ENCODE measurements around the gene MKX.

The MKX gene

GRCh38 chr10:27745732-27746396 lies at the start of gene MKX:
MKX (minus strand) TSS chr10:27745819; CDS start chr10:27743415, 2,404 bp downstream.
- Histone ChIP-seq H3K27ac (ENCODE audit: low read depth, low read length) (no peak within 1 kb of the TSS), H3K4me3 (ENCODE audit: low read depth, low read length) (peak within 1 kb of the TSS; percentile 81), H3K9me3 (ENCODE audit: control insufficient read depth, insufficient read depth, low read depth, low read length) (no peaks in the 10 kb centered on the region), H3K9ac (ENCODE audit: low read length) (peak within 1 kb of the TSS; percentile 7), H3K4me1 (ENCODE audit: control insufficient read depth, insufficient read depth, low read length) (peaks cover 20% of the 10 kb centered on the region), H3K36me3 (ENCODE audit: control insufficient read depth, insufficient read depth, low read length) (no peaks in the 10 kb centered on the region), H3K27me3 (ENCODE audit: control insufficient read depth, insufficient read depth, low read length) (peaks cover 100% of the 10 kb centered on the region)

- H3K27ac ChIP-seq (ENCODE audit: low read depth, low read length): no peak overlapping the region
- H3K9me3 ChIP-seq (ENCODE audit: control insufficient read depth, insufficient read depth, low read depth, low read length): no peaks in the 10 kb centered on the region
- no peaks in the 10 kb centered on the region for H3K27me3 ChIP-seq (ENCODE audit: control insufficient read depth, insufficient read depth, low read length)
- no peak overlapping the region for H3K9ac ChIP-seq (ENCODE audit: low read length)
- no peaks in the 10 kb centered on the region for H3K4me1 ChIP-seq (ENCODE audit: control insufficient read depth, insufficient read depth, low read length)
- H3K36me3 ChIP-seq (ENCODE audit: control insufficient read depth, insufficient read depth, low read length): no peaks in the 10 kb centered on the region
- no peak overlapping the region for H3K4me3 ChIP-seq (ENCODE audit: low read depth, low read length)
These were observed 48.5 kb upstream of the MKX start for GRCh38 chr10:27794157-27794556.

GRCh38 chr10:27792216-27792615 lies 46.6 kb upstream of the MKX start:
- H3K9me3 ChIP-seq (ENCODE audit: control insufficient read depth, insufficient read depth, low read depth, low read length): no peaks in the 10 kb centered on the region
- no peaks in the 10 kb centered on the region for H3K36me3 ChIP-seq (ENCODE audit: control insufficient read depth, insufficient read depth, low read length)
- H3K27ac ChIP-seq (ENCODE audit: low read depth, low read length): no peak overlapping the region
- no peak overlapping the region for H3K4me3 ChIP-seq (ENCODE audit: low read depth, low read length)
- no peaks in the 10 kb centered on the region for H3K4me1 ChIP-seq (ENCODE audit: control insufficient read depth, insufficient read depth, low read length)
- no peak overlapping the region for H3K9ac ChIP-seq (ENCODE audit: low read length)
- no peaks in the 10 kb centered on the region for H3K27me3 ChIP-seq (ENCODE audit: control insufficient read depth, insufficient read depth, low read length)

- no peaks in the 10 kb centered on the region for H3K36me3 ChIP-seq (ENCODE audit: control insufficient read depth, insufficient read depth, low read length)
- no peak overlapping the region for H3K27ac ChIP-seq (ENCODE audit: low read depth, low read length)
- 0 out of 2 replicates have a peak, but pooled peaks cover 3% of the 10 kb centered on the region for H3K9me3 ChIP-seq (ENCODE audit: control insufficient read depth, insufficient read depth, low read depth, low read length)
- no peak overlapping the region for H3K9ac ChIP-seq (ENCODE audit: low read length)
- no peaks in the 10 kb centered on the region for H3K4me1 ChIP-seq (ENCODE audit: control insufficient read depth, insufficient read depth, low read length)
- H3K27me3 ChIP-seq (ENCODE audit: control insufficient read depth, insufficient read depth, low read length): no peaks in the 10 kb centered on the region
- H3K4me3 ChIP-seq (ENCODE audit: low read depth, low read length): no peak overlapping the region
These were observed 38.7 kb upstream of the MKX start for GRCh38 chr10:27784272-27784671.

GRCh38 chr10:27783660-27784059 lies 38.0 kb upstream of the MKX start:
- no peak overlapping the region for H3K4me3 ChIP-seq (ENCODE audit: low read depth, low read length)
- no peak overlapping the region for H3K27ac ChIP-seq (ENCODE audit: low read depth, low read length)
- H3K9ac ChIP-seq (ENCODE audit: low read length): no peak overlapping the region
- 0 out of 2 replicates have a peak, but pooled peaks cover 3% of the 10 kb centered on the region for H3K9me3 ChIP-seq (ENCODE audit: control insufficient read depth, insufficient read depth, low read depth, low read length)
- no peaks in the 10 kb centered on the region for H3K4me1 ChIP-seq (ENCODE audit: control insufficient read depth, insufficient read depth, low read length)
- no peaks in the 10 kb centered on the region for H3K27me3 ChIP-seq (ENCODE audit: control insufficient read depth, insufficient read depth, low read length)
- H3K36me3 ChIP-seq (ENCODE audit: control insufficient read depth, insufficient read depth, low read length): no peaks in the 10 kb centered on the region

- H3K4me3 ChIP-seq (ENCODE audit: low read depth, low read length): no peak overlapping the region
- H3K9me3 ChIP-seq (ENCODE audit: control insufficient read depth, insufficient read depth, low read depth, low read length): 0 out of 2 replicates have a peak, but pooled peaks cover 3% of the 10 kb centered on the region
- no peak overlapping the region for H3K27ac ChIP-seq (ENCODE audit: low read depth, low read length)
- H3K9ac ChIP-seq (ENCODE audit: low read length): no peak overlapping the region
- peaks cover 6% of the 10 kb centered on the region for H3K4me1 ChIP-seq (ENCODE audit: control insufficient read depth, insufficient read depth, low read length)
- no peaks in the 10 kb centered on the region for H3K36me3 ChIP-seq (ENCODE audit: control insufficient read depth, insufficient read depth, low read length)
- no peaks in the 10 kb centered on the region for H3K27me3 ChIP-seq (ENCODE audit: control insufficient read depth, insufficient read depth, low read length)
These were observed 33.9 kb upstream of the MKX start for GRCh38 chr10:27779462-27780015.

GRCh38 chr10:27774831-27775230 lies 29.2 kb upstream of the MKX start:
- no peaks in the 10 kb centered on the region for H3K27me3 ChIP-seq (ENCODE audit: control insufficient read depth, insufficient read depth, low read length)
- peaks cover 10% of the 10 kb centered on the region for H3K4me1 ChIP-seq (ENCODE audit: control insufficient read depth, insufficient read depth, low read length)
- no peak overlapping the region for H3K4me3 ChIP-seq (ENCODE audit: low read depth, low read length)
- H3K36me3 ChIP-seq (ENCODE audit: control insufficient read depth, insufficient read depth, low read length): no peaks in the 10 kb centered on the region
- H3K9me3 ChIP-seq (ENCODE audit: control insufficient read depth, insufficient read depth, low read depth, low read length): no peaks in the 10 kb centered on the region
- H3K9ac ChIP-seq (ENCODE audit: low read length): no peak overlapping the region
- H3K27ac ChIP-seq (ENCODE audit: low read depth, low read length): no peak overlapping the region

- H3K4me1 ChIP-seq (ENCODE audit: control insufficient read depth, insufficient read depth, low read length): peaks cover 10% of the 10 kb centered on the region
- H3K4me3 ChIP-seq (ENCODE audit: low read depth, low read length): no peak overlapping the region
- H3K9ac ChIP-seq (ENCODE audit: low read length): no peak overlapping the region
These were observed 25.6 kb upstream of the MKX start for GRCh38 chr10:27771231-27771630.

GRCh38 chr10:27770181-27770580 lies 24.6 kb upstream of the MKX start:
- H3K36me3 ChIP-seq (ENCODE audit: control insufficient read depth, insufficient read depth, low read length): no peaks in the 10 kb centered on the region

More at GRCh38 chr10:27771231-27771630, 25.6 kb upstream of the MKX start:
- Histone ChIP-seq H3K27ac (ENCODE audit: low read depth, low read length) (no peak overlapping the region), H3K9me3 (ENCODE audit: control insufficient read depth, insufficient read depth, low read depth, low read length) (no peaks in the 10 kb centered on the region), H3K36me3 (ENCODE audit: control insufficient read depth, insufficient read depth, low read length) (no peaks in the 10 kb centered on the region), H3K27me3 (ENCODE audit: control insufficient read depth, insufficient read depth, low read length) (no peaks in the 10 kb centered on the region)

GRCh38 chr10:27760867-27761266 lies 15.2 kb upstream of the MKX start:
- Histone ChIP-seq H3K9ac (ENCODE audit: low read length) (no peak overlapping the region), H3K9me3 (ENCODE audit: control insufficient read depth, insufficient read depth, low read depth, low read length) (no peaks in the 10 kb centered on the region), H3K36me3 (ENCODE audit: control insufficient read depth, insufficient read depth, low read length) (no peaks in the 10 kb centered on the region), H3K27me3 (ENCODE audit: control insufficient read depth, insufficient read depth, low read length) (no peaks in the 10 kb centered on the region), H3K4me3 (ENCODE audit: low read depth, low read length) (no peak overlapping the region), H3K4me1 (ENCODE audit: control insufficient read depth, insufficient read depth, low read length) (no peaks in the 10 kb centered on the region), H3K27ac (ENCODE audit: low read depth, low read length) (no peak overlapping the region)

More at GRCh38 chr10:27770181-27770580, 24.6 kb upstream of the MKX start:
- H3K27me3 ChIP-seq (ENCODE audit: control insufficient read depth, insufficient read depth, low read length): no peaks in the 10 kb centered on the region
- H3K27ac ChIP-seq (ENCODE audit: low read depth, low read length): no peak overlapping the region
- H3K9me3 ChIP-seq (ENCODE audit: control insufficient read depth, insufficient read depth, low read depth, low read length): no peaks in the 10 kb centered on the region
- H3K4me1 ChIP-seq (ENCODE audit: control insufficient read depth, insufficient read depth, low read length): peaks cover 10% of the 10 kb centered on the region
- no peak overlapping the region for H3K4me3 ChIP-seq (ENCODE audit: low read depth, low read length)
- no peak overlapping the region for H3K9ac ChIP-seq (ENCODE audit: low read length)

- H3K36me3 ChIP-seq (ENCODE audit: control insufficient read depth, insufficient read depth, low read length): no peaks in the 10 kb centered on the region
- H3K27me3 ChIP-seq (ENCODE audit: control insufficient read depth, insufficient read depth, low read length): no peaks in the 10 kb centered on the region
- no peak overlapping the region for H3K27ac ChIP-seq (ENCODE audit: low read depth, low read length)
- H3K4me3 ChIP-seq (ENCODE audit: low read depth, low read length): no peak overlapping the region
- H3K9ac ChIP-seq (ENCODE audit: low read length): no peak overlapping the region
- no peaks in the 10 kb centered on the region for H3K9me3 ChIP-seq (ENCODE audit: control insufficient read depth, insufficient read depth, low read depth, low read length)
- H3K4me1 ChIP-seq (ENCODE audit: control insufficient read depth, insufficient read depth, low read length): no peaks in the 10 kb centered on the region
These were observed 14.1 kb upstream of the MKX start for GRCh38 chr10:27759483-27760272.

Data from HUES6 (cell line).